Measurements from ENCODE around the gene PIM3. TPM values are rescaled to one million over a fixed set of nuclear protein-coding genes. Genes with fewer than 3 reads are reported as not detected.
A peak's percentile ranks its signal among the peaks of the same experiment; 100 is the strongest.

Gene PIM3
- total RNA-seq, 2 donors from 2014 or later = 57.3 to 98.9 TPM

DNA sequence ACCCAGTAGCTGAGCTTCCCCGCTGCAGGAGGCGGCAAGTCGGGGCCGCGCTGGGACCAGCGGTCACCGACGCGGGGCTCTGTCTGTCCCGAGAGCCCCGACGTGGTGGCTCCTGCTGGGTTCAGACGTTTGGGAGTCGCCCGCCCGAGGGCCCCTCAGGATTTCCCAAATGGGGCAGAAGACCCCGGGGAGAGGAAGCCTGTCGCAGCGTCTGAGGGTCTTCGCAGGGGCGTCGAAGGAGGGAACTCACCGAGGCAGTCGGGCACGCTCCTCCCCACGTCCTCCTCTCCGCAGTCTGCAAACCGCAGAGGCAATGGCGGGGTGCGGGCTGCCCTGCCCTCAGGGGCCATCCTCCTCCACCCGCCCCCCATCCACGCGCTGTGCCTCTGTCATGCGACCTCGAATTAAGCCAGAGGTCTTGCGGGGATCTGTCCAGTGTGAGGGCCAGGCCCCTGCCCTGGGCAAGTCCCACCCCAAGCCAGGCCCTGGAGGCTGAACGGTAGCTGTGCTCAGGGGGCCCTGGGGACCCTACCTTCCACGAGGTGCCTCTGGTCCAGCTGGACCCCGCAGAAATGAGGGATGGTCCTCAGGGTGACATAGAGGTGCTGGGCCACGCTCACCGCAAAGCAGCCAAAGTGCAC, 39.5 kb downstream of the PIM3 start:
- WGBS, 2 donors = 44 to 72% methylated on average over 16 to 37 of the region's 41 CpGs
- intact Hi-C loops (cut with DNase I) = no loop called here
- no peaks in the 10 kb centered on the region for H3K9me3 ChIP-seq
- H3K27ac ChIP-seq = no peak overlapping the region
- no peak overlapping the region for H3K4me3 ChIP-seq
- peaks cover 3% of the 10 kb centered on the region for H3K4me1 ChIP-seq
- H3K27me3 ChIP-seq = no peaks in the 10 kb centered on the region
- H3K36me3 ChIP-seq (replicated peaks in 1 of 2; ENCODE audit: insufficient read depth in 1 of 2, low read depth in 2 of 2) = no peaks in the 10 kb centered on the region
- DNase-seq (peak in 1 of 4 donors; percentile 3), ATAC-seq (no peak)
- TF ChIP-seq POLR2A (IDR thresholded peaks at IDR 0.05) = no peak
- TF ChIP-seq, protein P1, sequence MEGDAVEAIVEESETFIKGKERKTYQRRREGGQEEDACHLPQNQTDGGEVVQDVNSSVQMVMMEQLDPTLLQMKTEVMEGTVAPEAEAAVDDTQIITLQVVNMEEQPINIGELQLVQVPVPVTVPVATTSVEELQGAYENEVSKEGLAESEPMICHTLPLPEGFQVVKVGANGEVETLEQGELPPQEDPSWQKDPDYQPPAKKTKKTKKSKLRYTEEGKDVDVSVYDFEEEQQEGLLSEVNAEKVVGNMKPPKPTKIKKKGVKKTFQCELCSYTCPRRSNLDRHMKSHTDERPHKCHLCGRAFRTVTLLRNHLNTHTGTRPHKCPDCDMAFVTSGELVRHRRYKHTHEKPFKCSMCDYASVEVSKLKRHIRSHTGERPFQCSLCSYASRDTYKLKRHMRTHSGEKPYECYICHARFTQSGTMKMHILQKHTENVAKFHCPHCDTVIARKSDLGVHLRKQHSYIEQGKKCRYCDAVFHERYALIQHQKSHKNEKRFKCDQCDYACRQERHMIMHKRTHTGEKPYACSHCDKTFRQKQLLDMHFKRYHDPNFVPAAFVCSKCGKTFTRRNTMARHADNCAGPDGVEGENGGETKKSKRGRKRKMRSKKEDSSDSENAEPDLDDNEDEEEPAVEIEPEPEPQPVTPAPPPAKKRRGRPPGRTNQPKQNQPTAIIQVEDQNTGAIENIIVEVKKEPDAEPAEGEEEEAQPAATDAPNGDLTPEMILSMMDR (IDR thresholded peaks at IDR 0.05) = no peak

DNA sequence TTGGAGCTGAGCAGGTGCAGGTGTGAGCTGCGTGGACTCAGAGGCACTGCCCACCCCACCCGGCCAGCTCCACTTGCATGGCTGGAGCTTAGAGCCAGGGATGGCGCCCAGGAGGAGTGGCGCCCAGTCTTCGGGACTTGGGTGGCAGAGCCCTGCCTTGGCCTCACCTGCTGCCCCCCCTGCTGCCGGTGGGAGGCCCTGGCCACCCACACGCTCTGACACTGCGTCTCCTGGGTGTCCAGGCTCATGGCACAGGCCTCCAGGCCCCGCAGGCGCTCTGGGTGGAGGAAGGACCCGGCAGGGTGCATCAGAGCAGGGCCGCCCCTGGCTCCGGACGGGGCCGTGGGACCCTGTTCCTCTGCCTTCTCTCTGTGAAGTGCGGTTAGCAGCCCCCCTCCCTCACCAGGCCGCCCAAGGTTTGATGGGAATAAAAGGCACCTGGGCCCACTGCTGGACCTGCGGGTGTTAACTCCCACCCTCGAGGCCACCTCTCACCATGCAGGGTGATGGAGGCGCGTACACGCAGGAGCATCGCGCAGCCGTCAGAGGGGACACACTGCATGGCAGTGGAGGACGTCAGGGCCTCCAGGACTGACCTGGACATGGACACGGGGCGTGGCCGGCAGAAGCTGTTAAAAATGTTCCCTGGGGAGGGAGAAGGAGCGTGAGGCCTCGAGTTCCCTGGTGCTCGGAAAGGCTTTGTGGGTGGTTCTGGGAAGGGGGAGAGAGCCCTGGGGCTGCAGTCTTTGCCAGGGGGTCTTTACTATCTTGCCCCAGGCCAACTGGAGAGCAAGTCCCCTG, 40.2 kb downstream of the PIM3 start:
- intact Hi-C loops (cut with DNase I) = no loop called here
- Histone ChIP-seq H3K4me1 (peaks cover 3% of the 10 kb centered on the region), H3K36me3 (replicated peaks in 1 of 2; ENCODE audit: insufficient read depth in 1 of 2, low read depth in 2 of 2) (no peaks in the 10 kb centered on the region), H3K9me3 (no peaks in the 10 kb centered on the region), H3K27ac (no peak overlapping the region), H3K4me3 (no peak overlapping the region), H3K27me3 (no peaks in the 10 kb centered on the region)
- ATAC-seq (no peak), DNase-seq (no peak)
- no peak for TF ChIP-seq POLR2A (IDR thresholded peaks at IDR 0.05)
- TF ChIP-seq, protein P1 (IDR thresholded peaks at IDR 0.05) = no peak
- 89 to 93% methylated on average over 6 to 27 of the region's 32 CpGs for WGBS, 2 donors

DNA sequence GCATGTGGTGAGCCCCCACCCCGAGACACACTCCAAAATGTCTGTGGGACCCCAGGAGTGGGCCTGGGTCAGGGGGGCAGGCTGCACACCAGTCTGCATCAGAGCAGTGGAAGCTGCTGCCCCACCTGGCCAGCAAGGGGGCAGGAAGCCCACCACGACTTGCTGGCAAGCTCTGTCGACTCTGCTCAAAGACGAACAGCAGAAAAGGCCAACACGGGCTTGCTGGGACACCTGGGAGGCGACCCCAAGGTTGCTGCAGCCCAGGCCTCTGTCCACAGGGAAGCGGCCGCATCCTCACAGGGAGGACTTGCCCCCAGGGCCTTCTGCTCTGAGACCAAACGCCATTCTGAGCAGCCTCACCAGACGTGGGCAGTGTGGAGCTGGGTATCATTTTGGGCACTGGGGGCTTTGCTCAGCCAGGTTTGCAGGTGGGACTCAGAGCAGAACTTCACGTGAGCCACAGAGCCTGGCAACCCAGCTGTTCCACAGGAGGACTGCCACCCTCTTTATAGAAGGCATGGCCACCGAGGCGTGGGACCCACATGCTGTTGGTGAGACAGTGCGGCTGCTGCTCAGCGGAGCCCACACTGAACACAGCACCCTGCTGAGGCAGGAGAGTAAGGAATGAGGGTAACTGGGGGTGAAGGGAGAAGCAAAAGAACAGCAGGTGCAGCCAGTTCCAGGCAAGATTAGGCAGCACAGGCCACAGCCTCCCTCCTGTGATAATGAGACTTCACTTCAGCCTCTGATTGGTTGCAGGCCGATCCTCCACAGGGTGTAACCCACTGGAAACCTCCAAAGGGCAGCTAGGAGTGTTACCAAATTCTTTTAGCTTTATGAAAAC, 41.0 kb downstream of the PIM3 start:
- DNase-seq = peak in 1 of 4 donors; percentile 4
- Histone ChIP-seq H3K27ac (no peak overlapping the region), H3K4me3 (no peak overlapping the region), H3K27me3 (no peaks in the 10 kb centered on the region), H3K9me3 (no peaks in the 10 kb centered on the region), H3K36me3 (replicated peaks in 1 of 2; ENCODE audit: insufficient read depth in 1 of 2, low read depth in 2 of 2) (no peaks in the 10 kb centered on the region), H3K4me1 (peaks cover 3% of the 10 kb centered on the region)
- ATAC-seq = no peak
- TF ChIP-seq POLR2A (IDR thresholded peaks at IDR 0.05) = no peak
- TF ChIP-seq, protein P1 (IDR thresholded peaks at IDR 0.05) = no peak
- 79 to 81% methylated on average over 8 to 16 of the region's 16 CpGs for WGBS, 2 donors
- intact Hi-C loops (cut with DNase I) = no loop called here

DNA sequence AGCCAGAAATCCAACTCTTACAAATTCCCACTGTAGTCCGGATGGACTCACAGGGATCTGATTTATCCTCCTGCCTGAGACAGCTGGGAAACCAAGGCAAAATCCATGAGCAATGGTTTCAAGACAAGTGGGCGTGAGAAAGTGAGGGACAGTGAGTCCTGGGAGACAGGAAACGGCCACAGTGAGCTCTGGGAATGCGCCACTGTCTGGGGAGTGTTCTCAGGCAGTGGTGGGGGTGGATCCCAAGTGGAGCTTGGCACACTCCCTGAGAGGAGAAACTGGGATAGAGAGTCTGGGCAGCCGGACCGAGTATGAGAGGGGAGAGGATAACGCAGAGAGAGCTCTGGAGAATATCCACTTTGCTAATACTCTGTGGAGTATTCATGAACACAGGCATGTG, 42.2 kb downstream of the PIM3 start:
- no peak overlapping the region for H3K27ac ChIP-seq
- WGBS, 2 donors = 77 to 80% methylated on average over 7 of the region's 7 CpGs
- no peaks in the 10 kb centered on the region for H3K36me3 ChIP-seq (replicated peaks in 1 of 2; ENCODE audit: insufficient read depth in 1 of 2, low read depth in 2 of 2)
- intact Hi-C loops (cut with DNase I) = no loop called here
- no peak overlapping the region for H3K4me3 ChIP-seq
- H3K4me1 ChIP-seq = peaks cover 3% of the 10 kb centered on the region
- no peaks in the 10 kb centered on the region for H3K27me3 ChIP-seq
- H3K9me3 ChIP-seq = no peaks in the 10 kb centered on the region
- ATAC-seq = no peak
- peak in 1 of 4 donors; percentile 4 for DNase-seq
- no peak for TF ChIP-seq POLR2A (IDR thresholded peaks at IDR 0.05)
- TF ChIP-seq, protein P1 (IDR thresholded peaks at IDR 0.05) = no peak
